K562 (cell line): ENCODE data around the gene RCN2. TPM values are rescaled to one million over a fixed set of nuclear protein-coding genes. Genes with fewer than 3 reads are reported as not detected.

Source experiments
- RHOXF2B ChIP-seq: fragments of 250-450 bp; sonication (Bioruptor Pico); conservative IDR thresholded peaks from 2 replicates; pipeline ENCODE4 v1.5.1; 2021
- ZKSCAN1 ChIP-seq: fragments of 150-350 bp; IDR thresholded peaks from 2 replicates; pipeline ENCODE4 v1.6.1; 2016; ENCODE audit warnings: low read depth, low read length
- polyA plus RNA-seq, 8 experiments: library from polyadenylated mRNA; depleted of rRNA in 4 of 8; stranded (reverse) in 5 of 8; unstranded in 3 of 8; fragments of >200 nt; fragmentation: Nextera tagmentation in 2 of 8; fragmentation: Illumina TruSeq in 1 of 8; extraction: Ambion mirVana in 2 of 8; extraction: Trizol in 1 of 8; gene quantifications; 2 replicates each; pipeline versions ENCODE4 v1.2.1 to v1.2.3, GENCODE V29; 2011 to 2014; ENCODE audit warnings: inconsistent platforms in 1 of 8, missing spikeins in 1 of 8
- total RNA-seq, 7 experiments: library from RNA; depleted of rRNA in 6 of 7; stranded (reverse); fragments of >200 nt in 6 of 7; fragmentation: Illumina TruSeq in 2 of 7; extraction: Trizol in 2 of 7; gene quantifications; 2 replicates each; pipeline versions ENCODE4 v1.2.1 to v1.2.3, GENCODE V29; 2011 to 2021; ENCODE audit warnings: low replicate concordance in 1 of 7
- TF ChIP-seq, protein P1 (sequence below), 2 experiments: fragments of 450-650 bp; formaldehyde crosslinking in 1 of 2; IDR thresholded peaks; 2 replicates each; pipeline versions ENCODE4 v1.4.0 to v1.6.1; 2014 to 2020; ENCODE audit warnings: mild to moderate bottlenecking in 2 of 2, borderline replicate concordance in 1 of 2, low read depth in 1 of 2
- TF ChIP-seq, protein P2 (sequence below), 2 experiments: IDR thresholded peaks; 2 replicates each; pipeline ENCODE4 v1.6.1; 2012; ENCODE audit warnings: improper control_type of control experiment in 2 of 2, low read depth in 2 of 2, low read length in 2 of 2, borderline replicate concordance in 1 of 2
- TF ChIP-seq, protein P3 (sequence below), 3 experiments: IDR thresholded peaks in 2 of 3; conservative IDR thresholded peaks in 1 of 3; 2 replicates each; pipeline ENCODE4 v1.5.1; 2011 to 2012; ENCODE audit warnings: low read length in 3 of 3, mild to moderate bottlenecking in 3 of 3, control low read depth in 2 of 3, improper control_type of control experiment in 1 of 3, inconsistent platforms in 1 of 3, low read depth in 1 of 3, mixed read lengths in 1 of 3, moderate library complexity in 1 of 3; ENCODE audit not compliant: insufficient read depth in 2 of 3

Gene RCN2
- total and polyA plus RNA-seq, 9 of the 15 experiments (the other 6 are each of a cell fraction or from before 2014, with no cell fraction given) = 20.9 to 63.6 (median 52.8) TPM

DNA sequence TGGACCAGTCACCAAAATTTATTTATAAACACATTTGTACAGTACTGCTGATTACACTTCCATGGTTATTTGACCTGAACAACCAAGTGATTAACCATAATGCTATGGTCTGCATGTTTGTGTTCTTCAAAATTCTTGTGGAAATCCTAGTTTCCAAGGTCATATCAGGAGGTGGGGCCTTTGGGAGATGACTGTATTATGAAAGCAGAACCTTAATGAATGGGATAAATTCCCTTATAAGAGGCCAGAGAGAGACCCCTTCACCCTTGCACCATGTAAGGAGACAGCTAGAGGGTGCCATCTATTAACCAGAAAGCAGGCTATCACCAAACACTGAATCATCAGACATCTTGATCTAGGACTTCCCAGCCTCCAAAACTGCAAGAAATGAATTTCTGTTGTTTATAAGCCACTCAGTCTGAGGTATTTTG is 28.3 kb upstream of the RCN2 start (continued):
- TF ChIP-seq, protein P1, sequence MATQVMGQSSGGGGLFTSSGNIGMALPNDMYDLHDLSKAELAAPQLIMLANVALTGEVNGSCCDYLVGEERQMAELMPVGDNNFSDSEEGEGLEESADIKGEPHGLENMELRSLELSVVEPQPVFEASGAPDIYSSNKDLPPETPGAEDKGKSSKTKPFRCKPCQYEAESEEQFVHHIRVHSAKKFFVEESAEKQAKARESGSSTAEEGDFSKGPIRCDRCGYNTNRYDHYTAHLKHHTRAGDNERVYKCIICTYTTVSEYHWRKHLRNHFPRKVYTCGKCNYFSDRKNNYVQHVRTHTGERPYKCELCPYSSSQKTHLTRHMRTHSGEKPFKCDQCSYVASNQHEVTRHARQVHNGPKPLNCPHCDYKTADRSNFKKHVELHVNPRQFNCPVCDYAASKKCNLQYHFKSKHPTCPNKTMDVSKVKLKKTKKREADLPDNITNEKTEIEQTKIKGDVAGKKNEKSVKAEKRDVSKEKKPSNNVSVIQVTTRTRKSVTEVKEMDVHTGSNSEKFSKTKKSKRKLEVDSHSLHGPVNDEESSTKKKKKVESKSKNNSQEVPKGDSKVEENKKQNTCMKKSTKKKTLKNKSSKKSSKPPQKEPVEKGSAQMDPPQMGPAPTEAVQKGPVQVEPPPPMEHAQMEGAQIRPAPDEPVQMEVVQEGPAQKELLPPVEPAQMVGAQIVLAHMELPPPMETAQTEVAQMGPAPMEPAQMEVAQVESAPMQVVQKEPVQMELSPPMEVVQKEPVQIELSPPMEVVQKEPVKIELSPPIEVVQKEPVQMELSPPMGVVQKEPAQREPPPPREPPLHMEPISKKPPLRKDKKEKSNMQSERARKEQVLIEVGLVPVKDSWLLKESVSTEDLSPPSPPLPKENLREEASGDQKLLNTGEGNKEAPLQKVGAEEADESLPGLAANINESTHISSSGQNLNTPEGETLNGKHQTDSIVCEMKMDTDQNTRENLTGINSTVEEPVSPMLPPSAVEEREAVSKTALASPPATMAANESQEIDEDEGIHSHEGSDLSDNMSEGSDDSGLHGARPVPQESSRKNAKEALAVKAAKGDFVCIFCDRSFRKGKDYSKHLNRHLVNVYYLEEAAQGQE (IDR thresholded peaks at IDR 0.05; ENCODE audit: borderline replicate concordance) = peak; percentile 8; the same call in 1 of the 2 replicates
- TF ChIP-seq, protein P1 (CRISPR knock-in tag; IDR thresholded peaks at IDR 0.05; ENCODE audit: low read depth) = no peak
- no peak for TF ChIP-seq ZKSCAN1
- no peak for TF ChIP-seq RHOXF2B (CRISPR knock-in tag)
- TF ChIP-seq, protein P2, sequence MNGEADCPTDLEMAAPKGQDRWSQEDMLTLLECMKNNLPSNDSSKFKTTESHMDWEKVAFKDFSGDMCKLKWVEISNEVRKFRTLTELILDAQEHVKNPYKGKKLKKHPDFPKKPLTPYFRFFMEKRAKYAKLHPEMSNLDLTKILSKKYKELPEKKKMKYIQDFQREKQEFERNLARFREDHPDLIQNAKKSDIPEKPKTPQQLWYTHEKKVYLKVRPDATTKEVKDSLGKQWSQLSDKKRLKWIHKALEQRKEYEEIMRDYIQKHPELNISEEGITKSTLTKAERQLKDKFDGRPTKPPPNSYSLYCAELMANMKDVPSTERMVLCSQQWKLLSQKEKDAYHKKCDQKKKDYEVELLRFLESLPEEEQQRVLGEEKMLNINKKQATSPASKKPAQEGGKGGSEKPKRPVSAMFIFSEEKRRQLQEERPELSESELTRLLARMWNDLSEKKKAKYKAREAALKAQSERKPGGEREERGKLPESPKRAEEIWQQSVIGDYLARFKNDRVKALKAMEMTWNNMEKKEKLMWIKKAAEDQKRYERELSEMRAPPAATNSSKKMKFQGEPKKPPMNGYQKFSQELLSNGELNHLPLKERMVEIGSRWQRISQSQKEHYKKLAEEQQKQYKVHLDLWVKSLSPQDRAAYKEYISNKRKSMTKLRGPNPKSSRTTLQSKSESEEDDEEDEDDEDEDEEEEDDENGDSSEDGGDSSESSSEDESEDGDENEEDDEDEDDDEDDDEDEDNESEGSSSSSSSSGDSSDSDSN (IDR thresholded peaks at IDR 0.05; ENCODE audit: borderline replicate concordance in 1 of 2, low read depth in 2 of 2, low read length in 2 of 2) = no peak
- TF ChIP-seq, protein P3, sequence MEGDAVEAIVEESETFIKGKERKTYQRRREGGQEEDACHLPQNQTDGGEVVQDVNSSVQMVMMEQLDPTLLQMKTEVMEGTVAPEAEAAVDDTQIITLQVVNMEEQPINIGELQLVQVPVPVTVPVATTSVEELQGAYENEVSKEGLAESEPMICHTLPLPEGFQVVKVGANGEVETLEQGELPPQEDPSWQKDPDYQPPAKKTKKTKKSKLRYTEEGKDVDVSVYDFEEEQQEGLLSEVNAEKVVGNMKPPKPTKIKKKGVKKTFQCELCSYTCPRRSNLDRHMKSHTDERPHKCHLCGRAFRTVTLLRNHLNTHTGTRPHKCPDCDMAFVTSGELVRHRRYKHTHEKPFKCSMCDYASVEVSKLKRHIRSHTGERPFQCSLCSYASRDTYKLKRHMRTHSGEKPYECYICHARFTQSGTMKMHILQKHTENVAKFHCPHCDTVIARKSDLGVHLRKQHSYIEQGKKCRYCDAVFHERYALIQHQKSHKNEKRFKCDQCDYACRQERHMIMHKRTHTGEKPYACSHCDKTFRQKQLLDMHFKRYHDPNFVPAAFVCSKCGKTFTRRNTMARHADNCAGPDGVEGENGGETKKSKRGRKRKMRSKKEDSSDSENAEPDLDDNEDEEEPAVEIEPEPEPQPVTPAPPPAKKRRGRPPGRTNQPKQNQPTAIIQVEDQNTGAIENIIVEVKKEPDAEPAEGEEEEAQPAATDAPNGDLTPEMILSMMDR (IDR thresholded peaks at IDR 0.05 in 2 of 3, conservative IDR thresholded peaks at IDR 0.05 in 1 of 3; ENCODE audit: insufficient read depth in 2 of 3, low read depth in 1 of 3, low read length in 3 of 3) = peak; percentile 43 to 56 (median 45); a peak in 5 of 6 replicates
